ENCODE measurements around the gene HABP2. TPM values are rescaled to one million over a fixed set of nuclear protein-coding genes. Genes with fewer than 3 reads are reported as not detected.
A peak's percentile ranks its signal among the peaks of the same experiment; 100 is the strongest.

HABP2 gene
- total RNA-seq, 4 donors from 2014 or later: under 0.01 to 0.09 TPM; not detected in 2

- H3K27ac ChIP-seq: no peak overlapping the region
- TF ChIP-seq, protein P1, sequence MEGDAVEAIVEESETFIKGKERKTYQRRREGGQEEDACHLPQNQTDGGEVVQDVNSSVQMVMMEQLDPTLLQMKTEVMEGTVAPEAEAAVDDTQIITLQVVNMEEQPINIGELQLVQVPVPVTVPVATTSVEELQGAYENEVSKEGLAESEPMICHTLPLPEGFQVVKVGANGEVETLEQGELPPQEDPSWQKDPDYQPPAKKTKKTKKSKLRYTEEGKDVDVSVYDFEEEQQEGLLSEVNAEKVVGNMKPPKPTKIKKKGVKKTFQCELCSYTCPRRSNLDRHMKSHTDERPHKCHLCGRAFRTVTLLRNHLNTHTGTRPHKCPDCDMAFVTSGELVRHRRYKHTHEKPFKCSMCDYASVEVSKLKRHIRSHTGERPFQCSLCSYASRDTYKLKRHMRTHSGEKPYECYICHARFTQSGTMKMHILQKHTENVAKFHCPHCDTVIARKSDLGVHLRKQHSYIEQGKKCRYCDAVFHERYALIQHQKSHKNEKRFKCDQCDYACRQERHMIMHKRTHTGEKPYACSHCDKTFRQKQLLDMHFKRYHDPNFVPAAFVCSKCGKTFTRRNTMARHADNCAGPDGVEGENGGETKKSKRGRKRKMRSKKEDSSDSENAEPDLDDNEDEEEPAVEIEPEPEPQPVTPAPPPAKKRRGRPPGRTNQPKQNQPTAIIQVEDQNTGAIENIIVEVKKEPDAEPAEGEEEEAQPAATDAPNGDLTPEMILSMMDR (IDR thresholded peaks at IDR 0.05): no peak
- TF ChIP-seq POLR2A (IDR thresholded peaks at IDR 0.05): no peak
- H3K4me3 ChIP-seq: no peak overlapping the region
- no peaks in the 10 kb centered on the region for H3K27me3 ChIP-seq
- intact Hi-C loops (cut with DNase I): no loop called here
- WGBS, 2 donors: 91 to 100% methylated on average over 1 of the region's 1 CpG
- DNase-seq: no peak
- no peaks in the 10 kb centered on the region for H3K9me3 ChIP-seq
- no peaks in the 10 kb centered on the region for H3K36me3 ChIP-seq
- H3K4me1 ChIP-seq: peaks cover 4 to 9% (median 7%) of the 10 kb centered on the region in 3 donors
Measured at GRCh38 chr10:113544392-113544791, 8.5 kb upstream of the HABP2 start.

DNA sequence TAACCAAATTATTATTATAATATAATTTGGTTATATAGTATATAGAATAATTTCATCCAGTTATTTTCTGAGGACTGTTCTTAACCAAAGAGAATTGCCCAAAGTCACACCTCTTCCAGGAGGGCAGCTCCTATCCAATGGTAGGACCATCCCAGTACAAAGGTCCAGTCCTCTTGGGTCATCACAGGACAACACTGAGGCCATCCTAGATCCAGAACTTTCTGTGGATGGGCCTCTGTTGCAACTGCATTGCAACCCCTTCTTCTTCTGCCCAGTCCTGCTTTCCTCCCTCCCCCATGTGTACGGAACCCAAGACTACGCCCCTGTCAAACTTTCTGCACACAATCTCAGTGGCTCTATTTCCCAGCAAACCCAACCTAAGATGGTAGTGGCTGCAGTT is 5.4 kb upstream of the HABP2 start:
- Histone ChIP-seq H3K4me3 (no peak overlapping the region), H3K27ac (no peak overlapping the region), H3K9me3 (no peaks in the 10 kb centered on the region), H3K36me3 (no peaks in the 10 kb centered on the region), H3K4me1 (peaks cover 10 to 32% (median 18%) of the 10 kb centered on the region in 3 donors), H3K27me3 (no peaks in the 10 kb centered on the region)
- no peak for DNase-seq
- intact Hi-C loops (cut with DNase I): no loop called here
- TF ChIP-seq, protein P1 (IDR thresholded peaks at IDR 0.05): no peak
- no peak for TF ChIP-seq POLR2A (IDR thresholded peaks at IDR 0.05)
- 83 to 87% methylated on average over 2 of the region's 2 CpGs for WGBS, 2 donors

DNA sequence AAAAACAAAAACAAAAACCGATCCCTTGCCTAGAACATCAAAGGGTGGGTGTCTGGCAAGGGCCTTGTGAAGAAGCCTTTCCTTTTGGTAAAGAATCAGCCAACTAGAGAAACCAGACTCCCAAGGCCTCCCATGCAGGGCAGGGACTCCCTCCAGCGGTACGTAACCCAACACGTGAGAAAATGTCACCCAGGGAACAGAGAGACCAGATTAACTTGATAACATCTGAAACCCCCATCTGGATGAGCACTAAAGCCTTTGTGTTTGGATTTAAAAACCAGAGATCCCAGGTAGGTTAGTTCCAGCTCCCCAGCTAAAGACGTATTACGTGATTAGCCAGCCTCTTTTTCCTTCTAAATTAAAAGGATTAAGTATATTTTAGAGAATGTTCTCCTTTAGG is 3.0 kb upstream of the HABP2 start:
- peaks cover 10 to 56% (median 34%) of the 10 kb centered on the region in 3 donors for H3K4me1 ChIP-seq
- no peaks in the 10 kb centered on the region for H3K36me3 ChIP-seq
- 74 to 77% methylated on average over 6 of the region's 6 CpGs for WGBS, 2 donors
- no peaks in the 10 kb centered on the region for H3K27me3 ChIP-seq
- H3K4me3 ChIP-seq: no peak overlapping the region
- peak overlapping the region in 3 of 4 donors; percentile 61 to 79 (median 78) for H3K27ac ChIP-seq
- intact Hi-C loops (cut with DNase I): no loop called here
- no peaks in the 10 kb centered on the region for H3K9me3 ChIP-seq
- TF ChIP-seq, protein P1 (IDR thresholded peaks at IDR 0.05): no peak
- TF ChIP-seq POLR2A (IDR thresholded peaks at IDR 0.05): no peak
- DNase-seq: no peak

DNA sequence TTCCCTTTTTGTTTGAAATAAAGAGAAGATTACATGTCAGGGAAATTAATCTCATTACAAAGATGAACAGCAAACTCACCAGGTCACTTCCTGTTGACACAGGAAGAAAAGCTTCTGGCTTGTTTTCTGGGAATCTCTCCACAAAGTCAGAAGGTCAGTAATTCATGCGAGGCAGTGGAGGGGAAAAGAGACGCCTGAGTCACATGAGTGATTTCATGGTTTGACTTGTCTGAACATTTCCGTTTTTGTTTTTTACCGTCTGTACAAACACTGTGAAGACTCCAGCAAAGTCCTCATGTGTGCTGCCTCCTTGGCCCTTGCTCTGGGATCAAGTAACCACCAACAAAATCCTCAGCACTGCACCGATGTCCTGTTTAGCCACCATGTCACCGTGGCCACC is 2.5 kb upstream of the HABP2 start:
- TF ChIP-seq POLR2A (IDR thresholded peaks at IDR 0.05): no peak
- TF ChIP-seq, protein P1 (IDR thresholded peaks at IDR 0.05): no peak
- H3K9me3 ChIP-seq: no peaks in the 10 kb centered on the region
- intact Hi-C loops (cut with DNase I): no loop called here
- no peaks in the 10 kb centered on the region for H3K27me3 ChIP-seq
- WGBS, 2 donors: 23 to 26% methylated on average over 6 of the region's 6 CpGs
- no peaks in the 10 kb centered on the region for H3K36me3 ChIP-seq
- H3K4me1 ChIP-seq: peaks cover 10 to 60% (median 34%) of the 10 kb centered on the region in 3 donors
- DNase-seq: no peak
- H3K27ac ChIP-seq: peak overlapping the region; percentile 63 to 79 (median 74)
- H3K4me3 ChIP-seq: no peak overlapping the region

- Histone ChIP-seq H3K9me3 (no peaks in the 10 kb centered on the region), H3K4me1 (peaks cover 10 to 71% (median 37%) of the 10 kb centered on the region in 3 donors), H3K4me3 (no peak overlapping the region), H3K27ac (peak overlapping the region in 2 of 4 donors; percentile 78 to 79), H3K27me3 (no peaks in the 10 kb centered on the region), H3K36me3 (no peaks in the 10 kb centered on the region)
- intact Hi-C loops (cut with DNase I): no loop called here
- WGBS, 2 donors: 39 to 78% methylated on average over 2 to 3 of the region's 3 CpGs
- DNase-seq: no peak
- TF ChIP-seq POLR2A (IDR thresholded peaks at IDR 0.05): no peak
- TF ChIP-seq, protein P1 (IDR thresholded peaks at IDR 0.05): no peak
Measured at GRCh38 chr10:113552014-113552413, 839 bp upstream of the HABP2 start.
